Neutrophil (primary cell): ENCODE results near the gene PHLDB2.

Experiments used
- H3K27ac ChIP-seq: fragments of 200-600 bp; sonication (generic); 2 replicates; pipeline ENCODE4 v1.5.1; 2016; ENCODE audit warnings: mild to moderate bottlenecking, moderate library complexity
- H3K27me3 ChIP-seq: fragments of 200-600 bp; sonication (generic); 2 replicates; pipeline ENCODE4 v1.6.0; 2016; ENCODE audit warnings: mild to moderate bottlenecking
- H3K36me3 ChIP-seq: fragments of 200-600 bp; sonication (generic); 2 replicates; pipeline ENCODE4 v1.5.1; 2017
- H3K4me1 ChIP-seq, 2 experiments: fragments of 200-600 bp in 1 of 2; sonication (generic) in 1 of 2; 1 replicate in 1 of 2; 2 replicates in 1 of 2; pipeline versions ENCODE4 v1.5.1 to v1.6.1; 2013 to 2016; ENCODE audit warnings: low read depth in 1 of 2, low read length in 1 of 2, mild to moderate bottlenecking in 1 of 2, moderate library complexity in 1 of 2; ENCODE audit not compliant: control insufficient read depth in 1 of 2, insufficient read depth in 1 of 2
- H3K4me3 ChIP-seq, 2 experiments: fragments of 200-600 bp in 1 of 2; sonication (generic) in 1 of 2; 1 replicate in 1 of 2; 2 replicates in 1 of 2; pipeline ENCODE4 v1.5.1; 2013 to 2016; ENCODE audit warnings: low read depth in 1 of 2, low read length in 1 of 2, mild to moderate bottlenecking in 1 of 2, moderate library complexity in 1 of 2
- H3K9me3 ChIP-seq: fragments of 200-600 bp; sonication (generic); 2 replicates; pipeline ENCODE4 v1.5.1; 2016
- CTCF ChIP-seq: fragments of 200-600 bp; sonication (generic); IDR thresholded peaks from 2 replicates; pipeline ENCODE4 v1.5.1; 2016; ENCODE audit warnings: antibody characterized with exemption

Gene PHLDB2

GRCh38 chr3:111923095-111923771, 64.2 kb downstream of the PHLDB2 start:
- H3K9me3 ChIP-seq: no peaks in the 10 kb centered on the region
- H3K27ac ChIP-seq: no peak overlapping the region
- H3K4me3 ChIP-seq: no peak overlapping the region
- no peaks in the 10 kb centered on the region for H3K27me3 ChIP-seq
- H3K4me1 ChIP-seq: no peaks in the 10 kb centered on the region
- no peaks in the 10 kb centered on the region for H3K36me3 ChIP-seq
- TF ChIP-seq CTCF: no peak

GRCh38 chr3:111923806-111924205, 64.7 kb downstream of the PHLDB2 start:
- Histone ChIP-seq H3K27me3 (no peaks in the 10 kb centered on the region), H3K27ac (no peak overlapping the region), H3K36me3 (no peaks in the 10 kb centered on the region), H3K4me1 (no peaks in the 10 kb centered on the region), H3K4me3 (no peak overlapping the region), H3K9me3 (no peaks in the 10 kb centered on the region)
- no peak for TF ChIP-seq CTCF

- no peaks in the 10 kb centered on the region for H3K4me1 ChIP-seq
- TF ChIP-seq CTCF: no peak
- H3K27me3 ChIP-seq: no peaks in the 10 kb centered on the region
- H3K9me3 ChIP-seq: no peaks in the 10 kb centered on the region
- H3K36me3 ChIP-seq: no peaks in the 10 kb centered on the region
- H3K27ac ChIP-seq: no peak overlapping the region
- no peak overlapping the region for H3K4me3 ChIP-seq
Measured at GRCh38 chr3:111924283-111924682, 65.2 kb downstream of the PHLDB2 start.

GRCh38 chr3:111926266-111926676, 67.2 kb downstream of the PHLDB2 start:
- TF ChIP-seq CTCF: no peak
- H3K27ac ChIP-seq: no peak overlapping the region
- no peaks in the 10 kb centered on the region for H3K27me3 ChIP-seq
- no peak overlapping the region for H3K4me3 ChIP-seq
- no peaks in the 10 kb centered on the region for H3K9me3 ChIP-seq
- no peaks in the 10 kb centered on the region for H3K4me1 ChIP-seq
- no peaks in the 10 kb centered on the region for H3K36me3 ChIP-seq

GRCh38 chr3:111928613-111929012, 69.5 kb downstream of the PHLDB2 start:
- H3K4me3 ChIP-seq: no peak overlapping the region
- H3K4me1 ChIP-seq: no peaks in the 10 kb centered on the region
- H3K27ac ChIP-seq: no peak overlapping the region
- H3K27me3 ChIP-seq: no peaks in the 10 kb centered on the region
- TF ChIP-seq CTCF: no peak
- no peaks in the 10 kb centered on the region for H3K36me3 ChIP-seq
- H3K9me3 ChIP-seq: no peaks in the 10 kb centered on the region
